NCI-H69 (cell line): ENCODE measurements around the gene RPS14.

Experiments used
- DNase-seq: peaks from one replicate; lab custom pipeline; 2025; lab: John Stamatoyannopoulos, UW

The RPS14 gene

GRCh38 chr5:150400316-150401075 lies 49.0 kb downstream of the RPS14 start:
- no peak for DNase-seq

GRCh38 chr5:150399524-150400211 lies 49.9 kb downstream of the RPS14 start:
- no peak for DNase-seq

DNA sequence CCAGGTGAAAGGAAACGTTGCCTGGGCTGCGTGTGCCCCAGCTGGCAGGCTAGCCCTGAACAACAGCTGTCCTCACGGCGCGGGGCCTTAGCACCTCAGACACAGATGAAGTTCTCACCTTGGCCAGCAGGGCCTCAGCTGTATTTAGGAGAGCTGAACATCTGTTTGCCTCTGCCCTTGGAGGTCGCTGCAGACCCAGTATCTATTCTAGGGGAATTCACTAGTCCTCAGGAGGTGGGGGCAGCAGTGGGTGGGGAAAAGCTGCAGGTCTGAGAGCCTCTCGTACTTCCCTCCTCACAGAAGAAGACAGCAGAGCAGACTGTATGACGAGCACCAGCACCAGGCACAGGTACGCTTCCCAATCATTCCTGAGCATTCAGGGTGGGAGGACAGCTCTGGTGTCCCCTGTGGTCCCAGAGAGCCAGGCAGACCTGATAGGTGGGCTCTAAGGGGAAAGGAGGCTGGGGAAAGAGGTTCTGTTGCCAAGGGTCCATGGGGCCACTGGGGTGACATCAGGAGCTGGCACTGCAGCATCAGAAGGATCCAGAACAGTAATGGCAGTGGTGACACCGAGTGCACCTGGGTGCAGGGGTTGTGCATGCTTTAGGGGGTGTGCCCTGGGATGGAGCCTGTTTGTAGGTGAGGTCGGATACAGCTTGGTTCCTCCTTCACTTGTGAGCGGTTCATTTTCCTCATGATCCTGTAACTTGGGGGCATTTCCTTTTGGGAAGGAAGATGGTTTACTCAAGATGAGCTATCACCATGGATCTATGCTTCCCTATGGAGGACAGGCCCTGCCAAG lies 50.6 kb downstream of the RPS14 start:
- DNase-seq: peak; percentile 32

GRCh38 chr5:150397782-150398721 lies 51.5 kb downstream of the RPS14 start:
- no peak for DNase-seq

DNA sequence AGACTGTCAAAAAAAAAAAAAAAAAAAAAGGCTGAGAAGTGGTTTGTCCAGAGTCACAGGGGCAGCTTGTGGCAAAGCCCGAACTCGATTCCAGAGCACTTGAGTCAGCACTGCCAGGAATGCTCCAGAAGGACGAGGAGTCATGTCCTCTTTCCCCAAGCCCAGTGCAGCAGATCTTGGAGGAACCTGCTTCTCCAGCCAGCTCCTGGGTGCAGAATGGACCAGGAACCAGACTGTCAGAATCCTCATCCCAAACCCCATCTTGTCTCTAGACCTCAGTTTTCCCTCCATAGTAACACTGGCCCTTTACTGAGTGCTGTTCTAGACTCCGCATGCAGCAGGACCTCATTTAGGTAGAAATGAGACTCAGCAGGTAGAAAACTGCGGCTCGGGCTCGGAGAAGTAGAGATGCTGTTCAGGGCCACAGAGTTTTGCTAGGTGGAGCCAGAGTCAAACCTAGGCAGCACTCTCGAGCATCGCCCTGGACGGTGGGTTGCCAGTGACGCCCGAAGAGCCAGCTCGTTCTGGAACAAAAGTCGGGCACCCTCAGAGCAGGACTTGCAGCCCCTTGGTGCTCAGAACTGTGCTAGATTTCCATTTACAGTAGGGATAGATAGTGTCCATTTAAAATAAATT lies 52.3 kb downstream of the RPS14 start:
- no peak for DNase-seq

DNA sequence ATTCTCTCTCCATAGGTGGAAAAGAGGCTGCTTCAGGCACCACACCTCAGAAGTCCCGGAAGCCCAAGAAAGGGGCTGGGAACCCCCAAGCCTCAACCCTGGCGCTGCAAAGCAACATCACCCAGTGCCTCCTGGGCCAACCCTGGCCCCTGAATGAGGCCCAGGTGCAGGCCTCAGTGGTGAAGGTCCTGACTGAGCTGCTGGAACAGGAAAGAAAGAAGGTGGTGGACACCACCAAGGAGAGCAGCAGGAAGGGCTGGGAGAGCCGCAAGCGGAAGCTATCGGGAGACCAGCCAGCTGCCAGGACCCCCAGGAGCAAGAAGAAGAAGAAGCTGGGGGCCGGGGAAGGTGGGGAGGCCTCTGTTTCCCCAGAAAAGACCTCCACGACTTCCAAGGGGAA lies 53.3 kb downstream of the RPS14 start:
- DNase-seq: no peak

DNA sequence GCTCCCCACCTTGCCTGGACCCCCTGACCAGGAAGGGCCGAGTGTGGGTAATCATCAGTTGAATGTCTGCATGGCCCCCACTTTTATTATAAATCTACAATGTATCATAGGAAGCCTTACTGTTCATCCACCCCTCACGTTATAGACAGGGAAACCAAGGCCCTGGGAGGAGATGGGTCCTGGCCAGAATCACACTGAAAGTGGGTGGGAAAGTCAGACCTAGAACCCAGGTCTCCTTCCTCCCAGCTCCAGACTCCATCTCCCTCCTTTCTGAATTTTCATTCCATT lies 53.9 kb downstream of the RPS14 start:
- no peak for DNase-seq

DNA sequence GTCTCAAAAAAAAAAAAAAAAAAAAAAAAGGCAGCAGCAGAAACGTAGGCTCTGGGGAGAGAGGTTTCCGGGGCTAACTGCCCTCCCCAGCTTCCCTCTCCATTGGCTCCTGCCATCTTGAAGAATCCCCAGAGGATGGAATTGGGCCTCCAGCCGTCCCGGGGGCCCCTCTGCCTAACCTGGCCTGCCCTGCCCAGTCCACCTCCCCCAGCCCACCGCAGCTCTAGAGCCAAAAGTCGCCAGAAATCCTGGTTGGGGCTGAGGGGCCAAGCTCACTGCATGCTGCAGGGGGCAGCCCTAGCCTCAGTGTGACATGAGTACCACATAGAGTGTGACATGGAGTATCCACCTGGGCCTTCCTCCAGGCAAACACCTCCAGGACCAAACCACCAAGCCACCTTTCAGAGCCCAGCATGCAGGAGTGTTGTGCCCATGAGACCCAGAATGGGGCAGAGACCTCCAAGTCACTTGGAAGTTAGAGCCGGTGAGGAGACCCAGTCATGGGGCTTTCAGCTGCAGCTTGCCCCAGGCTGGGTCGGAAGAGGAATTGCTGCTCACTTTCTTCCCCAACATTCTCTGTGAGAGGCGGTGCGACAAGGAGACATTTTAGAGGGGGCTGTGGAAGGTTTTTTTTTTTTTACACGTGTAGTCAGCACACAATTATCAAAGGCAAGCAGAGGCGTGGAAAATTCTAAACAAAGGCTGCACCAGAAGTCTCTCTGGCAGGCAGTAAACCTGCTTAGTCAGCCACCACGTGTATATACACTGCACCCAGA lies 54.4 kb downstream of the RPS14 start:
- DNase-seq: no peak

DNA sequence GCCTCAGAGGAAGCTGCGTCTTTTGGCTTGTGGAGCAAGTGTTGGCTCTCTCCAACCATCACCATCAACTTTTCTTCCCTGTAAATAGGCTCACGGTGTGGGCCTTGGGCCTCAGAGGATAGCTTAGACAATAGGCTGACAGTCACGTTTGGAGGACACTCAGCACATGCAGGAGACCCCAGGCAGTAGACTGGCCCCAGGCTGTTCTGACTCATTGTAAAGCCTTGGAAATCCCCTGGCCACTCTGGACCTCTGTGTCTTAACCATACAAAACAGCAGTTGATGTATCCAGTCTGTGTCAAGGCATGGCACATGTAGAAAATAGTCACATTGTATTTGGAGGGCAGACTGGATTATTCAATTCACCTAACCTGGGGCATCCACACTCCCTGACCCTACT lies 55.4 kb downstream of the RPS14 start:
- no peak for DNase-seq

DNA sequence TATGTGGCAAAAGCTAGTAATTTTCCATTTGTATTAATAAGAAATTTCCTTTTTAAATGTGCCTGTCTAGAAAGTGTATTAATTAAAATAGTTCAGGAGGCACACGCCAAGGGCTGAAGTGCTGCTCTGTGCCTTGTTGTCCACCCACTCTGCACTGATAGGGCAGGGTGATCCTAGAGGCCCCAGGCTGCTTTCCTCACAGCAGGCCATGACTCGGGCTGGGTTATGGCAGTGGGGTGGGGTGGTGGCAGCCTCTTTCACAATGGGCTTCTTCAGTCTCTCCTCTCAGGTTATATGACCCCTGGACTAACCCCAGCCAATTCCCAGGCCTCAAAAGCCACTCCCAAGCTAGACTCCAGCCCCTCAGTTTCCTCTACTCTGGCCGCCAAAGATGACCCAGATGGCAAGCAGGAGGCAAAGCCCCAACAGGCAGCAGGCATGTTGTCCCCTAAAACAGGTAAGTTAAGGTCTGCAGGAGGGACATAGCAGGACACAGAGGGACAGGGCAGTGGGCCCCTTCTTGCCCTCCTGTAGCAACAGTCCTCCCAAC lies 56.4 kb downstream of the RPS14 start:
- DNase-seq: no peak

DNA sequence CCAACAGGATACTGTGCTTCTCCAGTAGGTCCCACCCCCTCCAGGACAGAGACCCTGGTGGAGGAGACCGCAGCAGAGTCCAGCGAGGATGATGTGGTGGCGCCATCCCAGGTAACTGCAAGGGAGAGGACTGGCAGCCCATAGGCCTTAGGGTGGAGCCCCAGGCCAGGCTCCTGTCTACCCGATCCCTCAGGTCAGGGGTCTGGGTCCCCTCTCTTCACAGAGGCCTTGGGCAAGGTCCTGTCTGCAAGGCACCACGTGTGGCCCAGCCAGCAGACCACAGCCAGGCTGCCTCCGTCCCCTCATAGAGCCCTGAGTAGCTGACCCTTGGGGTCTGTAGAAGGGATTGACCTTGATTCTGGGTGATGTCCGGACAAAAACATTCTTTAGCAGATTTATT lies 56.9 kb downstream of the RPS14 start:
- DNase-seq: no peak
